ENCODE measurements around the gene OLFM1. TPM values are rescaled to one million over a fixed set of nuclear protein-coding genes. Genes with fewer than 3 reads are reported as not detected.

OLFM1 gene
- total RNA-seq, 2 donors from 2014 or later = 6.3 to 7.8 TPM

- peaks cover 31% of the 10 kb centered on the region for H3K4me1 ChIP-seq
- WGBS, 2 donors = 71 to 77% methylated on average over 5 of the region's 5 CpGs
- H3K27me3 ChIP-seq = peaks cover 0 to 6% of the 10 kb centered on the region in 2 donors
- H3K9me3 ChIP-seq = no peaks in the 10 kb centered on the region
- DNase-seq = no peak
- intact Hi-C loops (cut with DNase I) = no loop called here
- no peaks in the 10 kb centered on the region for H3K36me3 ChIP-seq (replicated peaks in 1 of 2; ENCODE audit: insufficient read depth in 1 of 2, low read depth in 2 of 2)
- no peak for TF ChIP-seq POLR2A (IDR thresholded peaks at IDR 0.05)
- TF ChIP-seq CTCF (IDR thresholded peaks at IDR 0.05) = no peak
- H3K27ac ChIP-seq = no peak overlapping the region
- ATAC-seq = no peak
- H3K4me3 ChIP-seq = no peak overlapping the region
Observed at GRCh38 chr9:135090547-135090946, 3.1 kb downstream of the OLFM1 start.

- TF ChIP-seq CTCF (IDR thresholded peaks at IDR 0.05) (no peak), POLR2A (IDR thresholded peaks at IDR 0.05) (no peak)
- no peak for DNase-seq
- intact Hi-C loops (cut with DNase I) = no loop called here
- whole genome bisulfite sequencing, 2 donors = 63 to 75% methylated on average over 1 of the region's 1 CpG
- Histone ChIP-seq H3K36me3 (replicated peaks in 1 of 2; ENCODE audit: insufficient read depth in 1 of 2, low read depth in 2 of 2) (no peaks in the 10 kb centered on the region), H3K4me3 (no peak overlapping the region), H3K27me3 (peaks cover 0 to 6% of the 10 kb centered on the region in 2 donors), H3K9me3 (no peaks in the 10 kb centered on the region), H3K27ac (no peak overlapping the region), H3K4me1 (peaks cover 21% of the 10 kb centered on the region)
- no peak for ATAC-seq
Observed at GRCh38 chr9:135091545-135091944, 4.1 kb downstream of the OLFM1 start.

- Histone ChIP-seq H3K27me3 (peaks cover 0 to 6% of the 10 kb centered on the region in 2 donors), H3K4me1 (peaks cover 10% of the 10 kb centered on the region), H3K9me3 (no peaks in the 10 kb centered on the region), H3K27ac (no peak overlapping the region), H3K4me3 (no peak overlapping the region), H3K36me3 (replicated peaks in 1 of 2; ENCODE audit: insufficient read depth in 1 of 2, low read depth in 2 of 2) (no peaks in the 10 kb centered on the region)
- intact Hi-C loops (cut with DNase I) = no loop called here
- ATAC-seq (no peak), DNase-seq (no peak)
- TF ChIP-seq CTCF (IDR thresholded peaks at IDR 0.05) (no peak), POLR2A (IDR thresholded peaks at IDR 0.05) (no peak)
- 48 to 78% methylated on average over 4 to 5 of the region's 5 CpGs for WGBS, 2 donors
Observed at GRCh38 chr9:135093111-135093510, 5.6 kb downstream of the OLFM1 start.

- TF ChIP-seq POLR2A (IDR thresholded peaks at IDR 0.05) = no peak
- TF ChIP-seq CTCF (IDR thresholded peaks at IDR 0.05) = no peak
- intact Hi-C loops (cut with DNase I) = no loop called here
- H3K4me3 ChIP-seq = no peak overlapping the region
- no peaks in the 10 kb centered on the region for H3K36me3 ChIP-seq (replicated peaks in 1 of 2; ENCODE audit: insufficient read depth in 1 of 2, low read depth in 2 of 2)
- WGBS, 2 donors = 79 to 83% methylated on average over 13 of the region's 13 CpGs
- DNase-seq (no peak), ATAC-seq (no peak)
- no peaks in the 10 kb centered on the region for H3K9me3 ChIP-seq
- no peaks in the 10 kb centered on the region for H3K27me3 ChIP-seq
- H3K27ac ChIP-seq = no peak overlapping the region
- H3K4me1 ChIP-seq = peaks cover under 1% of the 10 kb centered on the region
Observed at GRCh38 chr9:135093911-135094584, 6.6 kb downstream of the OLFM1 start.

Measured in body of pancreas (tissue), 4 donors.